ENCODE data around the gene NSL1.
A peak's percentile ranks its signal among the peaks of the same experiment; 100 is the strongest.

Gene NSL1

DNA sequence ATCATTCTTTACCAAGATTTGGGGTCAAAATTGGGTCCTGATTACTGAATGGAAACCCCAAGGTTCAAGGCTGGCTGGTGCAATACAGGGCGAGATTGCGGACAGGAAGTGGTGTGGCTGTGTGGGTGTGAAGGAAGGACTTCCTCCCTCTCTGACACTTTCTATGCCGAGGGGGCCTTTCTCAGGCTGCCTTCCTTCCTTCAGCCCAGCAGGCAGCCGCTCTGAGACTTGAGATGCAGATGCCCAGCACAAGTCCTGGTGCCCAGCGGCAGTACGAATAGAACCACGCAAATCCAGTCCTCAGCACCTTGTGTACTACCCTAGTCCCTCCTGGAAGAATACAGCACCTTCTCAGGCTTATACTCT, 108.2 kb downstream of the NSL1 start:
- peak in 1 of 5 donors; percentile 94 for DNase-seq

DNA sequence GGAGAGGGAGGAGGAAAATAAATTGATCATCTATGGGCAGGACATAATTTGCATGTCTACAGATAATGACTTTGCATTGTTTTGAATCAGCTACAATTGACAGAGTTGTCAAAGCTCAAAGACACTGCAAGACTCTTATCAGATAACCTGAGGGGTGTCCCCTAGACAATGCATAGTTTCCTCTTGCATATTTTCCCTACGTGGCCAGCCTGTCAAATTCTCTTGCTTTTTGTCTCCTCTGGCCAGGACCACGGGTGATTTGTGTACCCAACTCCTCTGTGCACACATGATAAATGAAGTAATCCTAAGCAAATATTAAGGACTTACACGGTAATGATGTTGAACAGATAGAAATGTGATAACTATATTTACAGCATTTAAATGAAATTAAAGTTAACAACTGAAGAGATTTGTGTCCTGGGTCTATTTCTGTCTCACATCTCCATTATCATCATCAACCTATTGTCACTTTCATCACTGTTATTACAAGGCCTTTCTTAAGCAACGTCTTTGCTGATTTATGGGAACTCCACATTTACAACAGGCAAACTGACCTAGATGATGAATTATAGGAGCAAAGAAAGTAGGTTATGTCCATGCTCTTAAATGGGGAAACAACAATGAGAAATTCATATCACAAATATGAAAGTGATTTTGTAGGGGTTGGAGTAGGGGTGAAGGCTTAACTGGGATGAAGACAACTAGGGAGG, 110.7 kb downstream of the NSL1 start:
- no peak for DNase-seq

DNA sequence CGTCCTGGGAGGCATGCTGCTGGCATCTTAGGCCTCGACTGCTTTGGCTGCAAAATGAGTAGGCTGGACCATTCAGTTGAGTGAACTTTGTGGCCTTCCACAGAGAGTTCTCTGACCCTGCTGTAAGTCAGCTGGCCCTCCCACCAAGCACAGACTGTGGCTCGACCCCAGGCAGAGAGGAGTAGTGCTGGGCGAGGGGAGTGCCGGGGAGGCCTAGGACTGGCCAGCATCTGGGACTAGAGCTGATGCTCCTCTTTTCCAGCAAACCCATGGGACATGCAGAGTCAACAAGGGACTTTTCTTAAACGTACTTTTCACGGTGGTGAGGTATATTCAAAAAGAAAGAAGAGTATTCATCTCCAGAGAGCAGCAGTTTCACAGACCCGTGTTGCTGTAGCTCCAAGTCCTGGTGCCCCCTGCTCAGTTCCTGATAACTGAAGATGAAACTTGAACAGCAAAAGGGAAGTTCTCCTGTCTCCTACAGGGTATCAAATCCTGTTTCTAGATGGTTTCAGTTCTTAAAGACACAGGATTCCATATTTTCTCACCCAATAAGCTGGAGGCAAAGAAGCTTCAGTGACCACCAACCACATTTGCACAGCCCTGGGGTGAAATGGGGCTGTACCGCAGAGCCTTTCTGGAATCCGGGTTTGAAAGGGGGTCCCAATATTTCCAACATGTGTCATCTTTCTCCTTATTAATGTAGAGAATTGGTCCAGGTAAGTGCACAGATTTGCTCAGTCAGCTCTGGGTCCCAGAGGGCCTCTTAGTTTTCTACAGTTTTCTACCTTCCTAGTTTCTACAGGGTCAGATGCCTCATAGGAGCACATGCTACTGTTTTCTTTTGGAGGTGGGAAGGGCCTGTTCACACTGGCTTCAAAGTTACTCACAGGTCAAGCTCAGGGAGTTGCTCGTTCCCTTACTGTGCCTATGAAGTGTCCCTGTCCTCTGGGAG, 112.8 kb downstream of the NSL1 start:
- peak in 1 of 5 donors; percentile 79 for DNase-seq

DNA sequence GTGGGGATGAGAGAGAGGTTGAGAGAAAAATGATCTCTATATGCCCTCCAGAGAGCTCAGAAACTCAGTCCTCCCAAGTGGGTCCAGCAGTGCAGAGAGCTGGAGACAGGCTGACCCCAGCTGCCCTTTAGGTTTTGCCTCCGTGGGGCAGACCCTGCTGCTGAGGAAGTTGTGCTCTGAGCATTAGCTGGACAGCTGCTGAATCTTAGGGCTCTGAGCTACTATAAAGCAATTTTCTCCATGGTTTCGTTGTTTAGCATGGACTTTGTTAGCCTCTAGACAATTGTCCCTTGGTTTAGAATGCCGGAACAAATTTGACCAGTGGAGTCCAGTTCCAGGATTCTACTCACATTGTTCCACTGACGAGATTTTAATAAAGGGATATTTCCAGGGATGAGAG, 114.0 kb downstream of the NSL1 start:
- DNase-seq, result no peak

DNA sequence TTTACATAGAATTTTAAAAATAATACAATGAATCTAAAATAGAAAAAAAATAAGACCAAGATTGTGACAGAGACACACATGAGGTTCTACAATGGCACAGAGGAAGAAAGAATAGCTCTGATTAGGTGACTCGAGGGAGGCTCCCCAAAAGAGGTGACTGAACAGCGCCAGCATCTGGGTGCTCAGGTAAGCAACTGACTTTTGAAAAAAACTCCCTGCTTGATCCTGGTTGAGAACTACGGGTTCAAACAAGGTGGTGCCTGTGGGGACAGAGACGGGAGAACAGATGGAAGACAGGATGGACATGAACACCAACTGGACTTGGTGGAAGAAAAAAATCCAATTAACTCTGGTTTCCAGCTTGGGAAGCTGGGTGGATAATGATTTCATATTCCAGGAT, 114.4 kb downstream of the NSL1 start:
- DNase-seq, result no peak

All from T-helper 1 cell (primary cell).